SKM-1 (cell line): ENCODE measurements around the gene C1R.
"Not testable (repeated sequence)": the region's sequence is repeated elsewhere in the genome, so short reads cannot be mapped to it uniquely, and the experiment has no call there.

Experiments
- DNase-seq: peaks from one replicate; lab custom pipeline; 2025; ENCODE audit not compliant: unreplicated experiment; lab: John Stamatoyannopoulos, UW

The C1R gene

GRCh38 chr12:7121324-7121723 is 29.1 kb upstream of the C1R start:
- no peak for DNase-seq

GRCh38 chr12:7120166-7120565 is 27.9 kb upstream of the C1R start:
- no peak for DNase-seq

GRCh38 chr12:7118881-7119280 is 26.6 kb upstream of the C1R start:
- DNase-seq, result no peak

GRCh38 chr12:7117670-7118069 is 25.4 kb upstream of the C1R start:
- DNase-seq, result no peak

GRCh38 chr12:7116916-7117315 is 24.7 kb upstream of the C1R start:
- no peak for DNase-seq

GRCh38 chr12:7116196-7116595 is 24.0 kb upstream of the C1R start:
- no peak for DNase-seq

GRCh38 chr12:7114851-7115250 is 22.6 kb upstream of the C1R start:
- DNase-seq, result no peak

- no peak for DNase-seq
These were observed 21.8 kb upstream of the C1R start for GRCh38 chr12:7114008-7114407.

GRCh38 chr12:7113389-7113871 is 21.2 kb upstream of the C1R start:
- DNase-seq, result peak; percentile 5

GRCh38 chr12:7112041-7112440 is 19.8 kb upstream of the C1R start:
- DNase-seq, result no peak

- no peak for DNase-seq
These were observed 18.4 kb upstream of the C1R start for GRCh38 chr12:7110661-7111060.

GRCh38 chr12:7109572-7109920 is 17.3 kb upstream of the C1R start:
- DNase-seq, result no peak

GRCh38 chr12:7108796-7109571 is 16.7 kb upstream of the C1R start, which contains the start of gene C1RL:
Gene C1RL, minus strand, starts transcription at chr12:7109214. Its CDS starts 34 bp downstream, at chr12:7109180.
- DNase-seq, result peak; percentile 48

- peak; percentile 38 for DNase-seq
These were observed 16.0 kb upstream of the C1R start for GRCh38 chr12:7108003-7108795.

- no peak for DNase-seq
These were observed 15.4 kb upstream of the C1R start for GRCh38 chr12:7107636-7108002.

GRCh38 chr12:7107181-7107580 is 14.9 kb upstream of the C1R start:
- not testable (repeated sequence) for DNase-seq

- no peak for DNase-seq
These were observed 13.8 kb upstream of the C1R start for GRCh38 chr12:7106082-7106481.

- DNase-seq, result no peak
These were observed 11.8 kb upstream of the C1R start for GRCh38 chr12:7103837-7104584.

- DNase-seq, result no peak
These were observed 10.3 kb upstream of the C1R start for GRCh38 chr12:7102582-7102981.

GRCh38 chr12:7101694-7102131 is 9.5 kb upstream of the C1R start:
- DNase-seq, result no peak

- no peak for DNase-seq
These were observed 8.9 kb upstream of the C1R start for GRCh38 chr12:7101047-7101693.
